ENCODE measurements around the gene WNK1. TPM values are rescaled to one million over a fixed set of nuclear protein-coding genes. Genes with fewer than 3 reads are reported as not detected.

The WNK1 gene
- total and polyA plus RNA-seq, 2 experiments from 2014 or later = 41.5 to 47.2 TPM

DNA sequence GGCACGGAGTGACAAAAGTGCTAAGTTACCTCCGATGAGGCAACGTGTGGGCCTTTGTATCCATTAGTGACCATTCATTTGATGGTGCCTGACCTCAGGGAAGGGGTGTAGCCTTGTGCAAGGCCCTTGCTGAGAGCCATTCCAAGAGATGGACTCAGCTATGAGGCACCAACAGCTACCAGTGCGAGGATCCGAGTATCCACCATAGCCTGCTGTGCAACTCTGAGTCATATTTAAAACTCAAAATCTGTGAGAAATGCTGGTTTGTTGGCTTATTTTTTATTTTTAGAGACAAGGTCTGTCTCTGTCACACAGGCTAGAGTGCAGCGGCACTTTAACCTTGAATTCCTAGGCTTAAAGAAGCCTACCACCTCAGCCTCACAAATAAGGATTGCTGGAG, 25.1 kb upstream of the WNK1 start:
- H3K79me2 ChIP-seq (ENCODE audit: insufficient read depth) = no peaks in the 10 kb centered on the region
- peaks cover 13% of the 10 kb centered on the region; the same call in 1 of the 2 replicates for H3F3A ChIP-seq (ENCODE audit: insufficient read depth)
- no peak overlapping the region for H2AFZ ChIP-seq
- H3K27me3 ChIP-seq (replicated peaks; ENCODE audit: insufficient read depth) = no peaks in the 10 kb centered on the region
- in situ Hi-C loops (cut with MboI) = no loop called here
- H3K9me3 ChIP-seq (ENCODE audit: low read depth) = no peaks in the 10 kb centered on the region
- no peaks in the 10 kb centered on the region for H3K36me3 ChIP-seq (ENCODE audit: low read depth)
- H3K9me2 ChIP-seq (ENCODE audit: insufficient read depth) = no peaks in the 10 kb centered on the region
- H3K4me2 ChIP-seq (ENCODE audit: unreplicated experiment) = peak overlapping the region; percentile 9
- no peak for TF ChIP-seq EZH2 (IDR thresholded peaks at IDR 0.05; ENCODE audit: insufficient read depth, poor library complexity, severe bottlenecking)
- TF ChIP-seq EZH2phosphoT487 (IDR thresholded peaks at IDR 0.05; ENCODE audit: insufficient read depth, low read depth) = no peak
- H3K4me1 ChIP-seq (ENCODE audit: insufficient read depth) = peaks cover 17% of the 10 kb centered on the region
- DNase-seq = peak; percentile 71
- no peaks in the 10 kb centered on the region for H4K20me1 ChIP-seq (ENCODE audit: insufficient read depth)
- H3K9ac ChIP-seq = no peak overlapping the region
- WGBS, 2 experiments (ENCODE audit: low coverage in 1 of 2, low lambda C conversion rate in 2 of 2, missing lambda C conversion rate in 2 of 2) = 66 to 73% methylated on average over 6 of the region's 6 CpGs
- peak overlapping the region; percentile 57 for H3K27ac ChIP-seq
- H3K4me3 ChIP-seq = no peak overlapping the region

- Histone ChIP-seq H3K4me3 (no peak overlapping the region), H3K4me2 (ENCODE audit: unreplicated experiment) (no peak overlapping the region), H2AFZ (no peak overlapping the region), H3K4me1 (ENCODE audit: insufficient read depth) (peaks cover 17% of the 10 kb centered on the region), H3K9ac (no peak overlapping the region), H3K27me3 (replicated peaks; ENCODE audit: insufficient read depth) (no peaks in the 10 kb centered on the region), H3K27ac (no peak overlapping the region), H3K79me2 (ENCODE audit: insufficient read depth) (no peaks in the 10 kb centered on the region), H4K20me1 (ENCODE audit: insufficient read depth) (no peaks in the 10 kb centered on the region), H3K9me3 (ENCODE audit: low read depth) (no peaks in the 10 kb centered on the region), H3K9me2 (ENCODE audit: insufficient read depth) (no peaks in the 10 kb centered on the region), H3K36me3 (ENCODE audit: low read depth) (no peaks in the 10 kb centered on the region), H3F3A (ENCODE audit: insufficient read depth) (peaks cover 13% of the 10 kb centered on the region; the same call in 1 of the 2 replicates)
- 30 to 32% methylated on average over 2 of the region's 2 CpGs for WGBS, 2 experiments (ENCODE audit: low coverage in 1 of 2, low lambda C conversion rate in 2 of 2, missing lambda C conversion rate in 2 of 2)
- TF ChIP-seq EZH2phosphoT487 (IDR thresholded peaks at IDR 0.05; ENCODE audit: insufficient read depth, low read depth) (no peak), EZH2 (IDR thresholded peaks at IDR 0.05; ENCODE audit: insufficient read depth, poor library complexity, severe bottlenecking) (no peak)
- in situ Hi-C loops (cut with MboI) = no loop called here
- no peak for DNase-seq
Observed at GRCh38 chr12:728781-729180, 23.6 kb upstream of the WNK1 start.

- H3K4me3 ChIP-seq = no peak overlapping the region
- H3K9ac ChIP-seq = no peak overlapping the region
- H3K4me1 ChIP-seq (ENCODE audit: insufficient read depth) = peaks cover 17% of the 10 kb centered on the region
- no peak overlapping the region for H3K27ac ChIP-seq
- peaks cover 13% of the 10 kb centered on the region; the same call in 1 of the 2 replicates for H3F3A ChIP-seq (ENCODE audit: insufficient read depth)
- no peak for DNase-seq
- H3K79me2 ChIP-seq (ENCODE audit: insufficient read depth) = no peaks in the 10 kb centered on the region
- no peaks in the 10 kb centered on the region for H3K36me3 ChIP-seq (ENCODE audit: low read depth)
- no peak overlapping the region for H3K4me2 ChIP-seq (ENCODE audit: unreplicated experiment)
- H2AFZ ChIP-seq = no peak overlapping the region
- no peaks in the 10 kb centered on the region for H4K20me1 ChIP-seq (ENCODE audit: insufficient read depth)
- TF ChIP-seq EZH2phosphoT487 (IDR thresholded peaks at IDR 0.05; ENCODE audit: insufficient read depth, low read depth) (no peak), EZH2 (IDR thresholded peaks at IDR 0.05; ENCODE audit: insufficient read depth, poor library complexity, severe bottlenecking) (no peak)
- in situ Hi-C loops (cut with MboI) = no loop called here
- H3K9me3 ChIP-seq (ENCODE audit: low read depth) = no peaks in the 10 kb centered on the region
- H3K27me3 ChIP-seq (replicated peaks; ENCODE audit: insufficient read depth) = no peaks in the 10 kb centered on the region
- H3K9me2 ChIP-seq (ENCODE audit: insufficient read depth) = no peaks in the 10 kb centered on the region
Observed at GRCh38 chr12:729221-729620, 23.2 kb upstream of the WNK1 start.

DNA sequence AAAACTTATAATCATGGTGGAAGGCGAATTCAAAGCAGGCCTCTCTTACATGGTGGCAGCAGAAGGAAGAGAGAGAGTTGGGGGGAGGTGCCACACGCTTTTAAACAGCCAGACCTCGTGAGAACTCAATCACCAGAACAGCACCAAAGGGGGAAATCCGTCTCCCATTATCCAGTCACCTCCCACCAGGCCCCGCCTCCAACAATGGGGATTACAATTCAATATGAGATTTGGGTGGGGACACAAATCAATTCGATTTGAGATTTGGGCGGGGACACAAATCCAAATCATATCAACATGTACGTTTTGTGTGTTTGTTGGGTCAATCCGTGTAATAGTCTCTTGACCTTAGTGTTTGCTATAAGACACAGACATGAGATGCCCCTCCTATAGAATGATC, 21.8 kb upstream of the WNK1 start:
- no peak overlapping the region for H2AFZ ChIP-seq
- no peak overlapping the region for H3K27ac ChIP-seq
- in situ Hi-C loops (cut with MboI) = no loop called here
- H3K9ac ChIP-seq = no peak overlapping the region
- TF ChIP-seq EZH2 (IDR thresholded peaks at IDR 0.05; ENCODE audit: insufficient read depth, poor library complexity, severe bottlenecking) = no peak
- TF ChIP-seq EZH2phosphoT487 (IDR thresholded peaks at IDR 0.05; ENCODE audit: insufficient read depth, low read depth) = no peak
- no peak for DNase-seq
- peaks cover 13% of the 10 kb centered on the region; the same call in 1 of the 2 replicates for H3F3A ChIP-seq (ENCODE audit: insufficient read depth)
- no peaks in the 10 kb centered on the region for H3K79me2 ChIP-seq (ENCODE audit: insufficient read depth)
- H3K9me3 ChIP-seq (ENCODE audit: low read depth) = no peaks in the 10 kb centered on the region
- peaks cover 17% of the 10 kb centered on the region for H3K4me1 ChIP-seq (ENCODE audit: insufficient read depth)
- H4K20me1 ChIP-seq (ENCODE audit: insufficient read depth) = no peaks in the 10 kb centered on the region
- H3K4me3 ChIP-seq = no peak overlapping the region
- 75 to 82% methylated on average over 9 of the region's 9 CpGs for WGBS, 2 experiments (ENCODE audit: low coverage in 1 of 2, low lambda C conversion rate in 2 of 2, missing lambda C conversion rate in 2 of 2)
- H3K9me2 ChIP-seq (ENCODE audit: insufficient read depth) = no peaks in the 10 kb centered on the region
- H3K27me3 ChIP-seq (replicated peaks; ENCODE audit: insufficient read depth) = 0 out of 2 replicates have a peak, but pooled peaks cover under 1% of the 10 kb centered on the region
- H3K4me2 ChIP-seq (ENCODE audit: unreplicated experiment) = no peak overlapping the region
- H3K36me3 ChIP-seq (ENCODE audit: low read depth) = no peaks in the 10 kb centered on the region
